PC-9 (cell line): ENCODE results near the gene ZFYVE9. TPM values are rescaled to one million over a fixed set of nuclear protein-coding genes. Genes with fewer than 3 reads are reported as not detected.

ENCODE experiments used
- BruUV-seq: library from RNA; stranded (reverse); fragments of 400-500 nt; replicated peaks from 2 replicates; lab custom pipeline; 2021; lab: Mats Ljungman, UMichigan
- CTCF ChIA-PET: fragments of 300-600 bp; sonication (Branson Sonifier 250); formaldehyde crosslinking; loops from one replicate; lab custom pipeline; 2022; ENCODE audit warnings: antibody characterized with exemption; lab: Charles Lee
- POLR2A ChIA-PET: fragments of 300-600 bp; sonication (Branson Sonifier 250); formaldehyde crosslinking; loops from one replicate; lab custom pipeline; 2022; ENCODE audit warnings: antibody characterized with exemption; ENCODE audit not compliant: unreplicated experiment; lab: Charles Lee
- DNase-seq, 2 experiments: peaks; one replicate each; pipeline versions ENCODE4 v3.0.0 to v3.0.0-alpha.2; 2015 to 2022; ENCODE audit warnings: mixed read lengths in 1 of 2
- H2AFZ ChIP-seq: fragments of 200-600 bp; sonication (generic); 2 replicates; pipeline ENCODE4 v1.8.1; 2017; ENCODE audit warnings: antibody characterized with exemption
- H3F3A ChIP-seq: fragments of 200-600 bp; sonication (generic); 2 replicates; pipeline ENCODE4 v1.8.1; 2017; ENCODE audit warnings: antibody characterized with exemption, mild to moderate bottlenecking, low read depth; ENCODE audit not compliant: insufficient read depth
- H3K27ac ChIP-seq: fragments of 200-600 bp; sonication (generic); 2 replicates; pipeline ENCODE4 v1.6.1; 2016; ENCODE audit warnings: mixed run types
- H3K27me3 ChIP-seq: fragments of 200-600 bp; sonication (generic); 2 replicates; pipeline ENCODE4 v1.6.1; 2016; ENCODE audit warnings: low read depth, mixed run types; ENCODE audit not compliant: insufficient read depth
- H3K36me3 ChIP-seq: fragments of 200-600 bp; sonication (generic); 2 replicates; pipeline ENCODE4 v1.6.1; 2016; ENCODE audit warnings: low read depth, mixed run types
- H3K4me1 ChIP-seq: fragments of 200-600 bp; sonication (generic); replicated peaks from 2 replicates; pipeline ENCODE4 v1.6.1; 2016; ENCODE audit warnings: mixed run types; ENCODE audit not compliant: insufficient read depth
- H3K4me2 ChIP-seq: fragments of 200-600 bp; sonication (generic); 2 replicates; pipeline ENCODE4 v1.6.1; 2017; ENCODE audit warnings: mixed run types
- H3K4me3 ChIP-seq: fragments of 200-600 bp; sonication (generic); 2 replicates; pipeline ENCODE4 v1.6.1; 2016; ENCODE audit warnings: mixed run types
- H3K79me2 ChIP-seq: fragments of 200-600 bp; sonication (generic); 2 replicates; pipeline ENCODE4 v1.6.1; 2017; ENCODE audit warnings: low read depth, mixed run types
- H3K9me2 ChIP-seq: fragments of 200-600 bp; sonication (generic); 2 replicates; pipeline ENCODE4 v1.8.1; 2017; ENCODE audit warnings: mild to moderate bottlenecking; ENCODE audit not compliant: insufficient read depth
- H3K9me3 ChIP-seq: fragments of 200-600 bp; sonication (generic); 2 replicates; pipeline ENCODE4 v1.8.1; 2016; ENCODE audit warnings: low read depth; ENCODE audit not compliant: insufficient read depth
- H4K20me1 ChIP-seq: fragments of 200-600 bp; sonication (generic); 2 replicates; pipeline ENCODE4 v1.8.1; 2017; ENCODE audit not compliant: insufficient read depth
- EZH2 ChIP-seq: fragments of 200-600 bp; sonication (generic); IDR thresholded peaks from 2 replicates; pipeline ENCODE4 v1.8.0; 2017; ENCODE audit warnings: antibody characterized with exemption, low read depth
- intact Hi-C: fragments of 100-400 bp; cut with micrococcal nuclease; formaldehyde crosslinking; loops from one replicate; pipeline ENCODE4 v1.10.0; 2022; ENCODE audit not compliant: unreplicated experiment
- total RNA-seq: library from RNA; stranded (reverse); gene quantifications from 2 replicates; pipeline ENCODE4 v1.2.3, GENCODE V29; 2021
- TF ChIP-seq, protein P1 (sequence below): fragments of 200-600 bp; sonication (generic); conservative IDR thresholded peaks from 2 replicates; pipeline ENCODE4 v1.6.1; 2017; ENCODE audit warnings: mixed run types, antibody characterized with exemption, mild to moderate bottlenecking, moderate library complexity

Gene ZFYVE9
- total RNA-seq, 1 experiment from 2014 or later = 20.7 TPM

DNA sequence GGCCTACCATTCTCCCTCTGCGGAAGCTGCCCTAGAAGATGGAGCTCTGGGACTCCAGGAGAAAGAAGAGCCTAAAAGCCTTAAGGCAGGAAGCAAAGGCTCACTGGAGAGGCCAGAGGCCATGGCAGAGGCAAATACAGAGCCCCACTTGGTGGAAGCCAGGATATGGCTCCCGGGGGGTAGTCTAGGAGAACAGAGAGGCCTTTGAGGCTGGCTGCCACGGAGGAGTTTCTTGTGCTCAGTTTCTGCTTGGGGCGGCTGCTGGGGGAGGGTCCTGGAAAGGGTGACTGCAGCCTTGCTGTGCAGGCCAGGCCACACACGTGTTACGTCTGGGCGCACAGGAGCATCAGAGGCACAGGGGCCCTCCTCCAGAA, 218.7 kb downstream of the ZFYVE9 start:
- Histone ChIP-seq H3K79me2 (peaks cover 14% of the 10 kb centered on the region), H3K27me3 (no peaks in the 10 kb centered on the region), H3K36me3 (peaks cover 8% of the 10 kb centered on the region; the same call in 1 of the 2 replicates), H3K27ac (no peak overlapping the region), H4K20me1 (no peaks in the 10 kb centered on the region), H3F3A (peaks cover 7% of the 10 kb centered on the region; the same call in 1 of the 2 replicates), H3K9me2 (no peaks in the 10 kb centered on the region), H2AFZ (no peak overlapping the region), H3K4me2 (no peak overlapping the region), H3K4me3 (no peak overlapping the region), H3K4me1 (peaks cover 8% of the 10 kb centered on the region), H3K9me3 (no peaks in the 10 kb centered on the region)
- TF ChIP-seq, protein P1, sequence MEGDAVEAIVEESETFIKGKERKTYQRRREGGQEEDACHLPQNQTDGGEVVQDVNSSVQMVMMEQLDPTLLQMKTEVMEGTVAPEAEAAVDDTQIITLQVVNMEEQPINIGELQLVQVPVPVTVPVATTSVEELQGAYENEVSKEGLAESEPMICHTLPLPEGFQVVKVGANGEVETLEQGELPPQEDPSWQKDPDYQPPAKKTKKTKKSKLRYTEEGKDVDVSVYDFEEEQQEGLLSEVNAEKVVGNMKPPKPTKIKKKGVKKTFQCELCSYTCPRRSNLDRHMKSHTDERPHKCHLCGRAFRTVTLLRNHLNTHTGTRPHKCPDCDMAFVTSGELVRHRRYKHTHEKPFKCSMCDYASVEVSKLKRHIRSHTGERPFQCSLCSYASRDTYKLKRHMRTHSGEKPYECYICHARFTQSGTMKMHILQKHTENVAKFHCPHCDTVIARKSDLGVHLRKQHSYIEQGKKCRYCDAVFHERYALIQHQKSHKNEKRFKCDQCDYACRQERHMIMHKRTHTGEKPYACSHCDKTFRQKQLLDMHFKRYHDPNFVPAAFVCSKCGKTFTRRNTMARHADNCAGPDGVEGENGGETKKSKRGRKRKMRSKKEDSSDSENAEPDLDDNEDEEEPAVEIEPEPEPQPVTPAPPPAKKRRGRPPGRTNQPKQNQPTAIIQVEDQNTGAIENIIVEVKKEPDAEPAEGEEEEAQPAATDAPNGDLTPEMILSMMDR = no peak
- no peak for TF ChIP-seq EZH2
- no TSS peak for BruUV-seq
- ChIA-PET CTCF (no interaction called here), POLR2A (no interaction called here)
- intact Hi-C loops = no loop called here
- no peak for DNase-seq

DNA sequence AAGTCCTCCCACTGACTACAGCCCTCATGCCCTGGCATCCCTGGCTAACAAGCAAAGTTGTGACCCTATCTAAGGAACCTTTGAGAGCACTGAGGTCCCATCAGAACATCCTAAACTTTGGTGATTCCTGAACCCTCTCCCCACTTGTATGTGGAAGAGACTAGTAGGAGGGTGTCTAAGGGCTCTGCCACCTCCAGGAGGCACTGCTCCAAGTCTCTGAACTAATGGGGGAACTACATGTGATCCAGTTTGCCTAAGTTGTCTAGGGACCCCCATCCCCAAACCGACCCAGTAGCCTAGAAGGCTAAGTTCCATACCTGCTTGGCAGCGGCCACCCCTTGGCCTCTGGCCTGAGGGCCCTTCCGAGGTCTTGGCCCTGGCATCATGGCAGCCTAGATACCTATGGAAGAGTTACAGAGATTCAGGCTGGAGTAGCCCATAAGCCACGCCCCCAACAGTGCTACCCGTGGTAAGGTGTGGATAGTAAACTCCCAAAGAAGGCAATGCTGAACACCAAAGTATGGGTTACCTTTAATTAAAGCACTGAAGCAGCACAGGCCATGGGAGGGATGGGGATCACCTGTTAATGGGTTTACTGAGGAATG, 222.4 kb downstream of the ZFYVE9 start:
- peak overlapping the region; percentile 86; the same call in 1 of the 2 replicates for H3K27ac ChIP-seq
- H3K36me3 ChIP-seq = peaks cover 8% of the 10 kb centered on the region; the same call in 1 of the 2 replicates
- H3F3A ChIP-seq = peaks cover 18% of the 10 kb centered on the region; the same call in 1 of the 2 replicates
- H3K4me2 ChIP-seq = peak overlapping the region; percentile 89
- no peaks in the 10 kb centered on the region for H3K9me2 ChIP-seq
- H3K9me3 ChIP-seq = no peaks in the 10 kb centered on the region
- ChIA-PET CTCF (no interaction called here), POLR2A (interaction anchor here (0.7 kb wide), 1 partner anchor 14 kb away, joined by 4 read pairs; no protein-coding TSS in a partner anchor)
- no peak for DNase-seq
- no peaks in the 10 kb centered on the region for H3K27me3 ChIP-seq
- no peaks in the 10 kb centered on the region for H4K20me1 ChIP-seq
- H3K4me3 ChIP-seq = peak overlapping the region; percentile 92; the same call in 1 of the 2 replicates
- H2AFZ ChIP-seq = no peak overlapping the region
- peaks cover 20% of the 10 kb centered on the region for H3K79me2 ChIP-seq
- H3K4me1 ChIP-seq = peaks cover 15% of the 10 kb centered on the region
- no TSS peak for BruUV-seq
- TF ChIP-seq, protein P1 = no peak
- no peak for TF ChIP-seq EZH2
- intact Hi-C loops = no loop called here

DNA sequence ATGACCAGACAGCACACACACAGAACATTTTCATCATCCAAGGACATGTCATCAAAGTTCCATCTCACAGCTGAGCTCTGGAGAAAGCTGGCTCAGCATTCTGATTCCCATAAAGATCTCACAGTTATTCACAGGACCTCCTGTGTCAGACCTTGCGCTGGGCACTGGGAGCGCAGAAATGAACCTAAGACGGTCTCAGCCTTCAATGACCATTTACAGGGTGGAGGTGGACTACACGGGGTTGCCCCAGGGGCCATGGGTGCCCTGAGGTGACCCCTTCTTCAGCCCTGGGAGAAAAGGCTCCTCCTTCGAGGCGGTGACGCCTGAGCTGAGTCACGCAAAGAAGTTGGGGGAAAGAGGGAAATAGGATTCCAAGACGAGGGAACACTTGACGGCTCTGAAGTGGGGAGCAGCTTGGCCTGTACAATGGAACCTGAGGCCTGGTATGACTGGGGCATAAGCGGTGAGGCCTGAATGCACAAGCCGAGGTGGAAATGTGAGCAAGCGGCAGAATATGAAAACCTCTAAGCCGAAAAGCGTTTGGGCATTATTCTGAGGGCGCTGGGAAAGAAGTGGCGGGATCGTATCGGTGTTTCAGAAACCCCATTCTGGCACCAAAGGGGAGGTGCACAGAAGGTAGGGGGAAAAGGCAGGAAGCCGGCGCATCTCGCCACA, 223.3 kb downstream of the ZFYVE9 start:
- peak; percentile 78 to 81 for DNase-seq
- Histone ChIP-seq H3K27me3 (no peaks in the 10 kb centered on the region), H3K9me3 (no peaks in the 10 kb centered on the region), H3K9me2 (no peaks in the 10 kb centered on the region), H3K4me1 (peaks cover 15% of the 10 kb centered on the region), H3K36me3 (peaks cover under 1% of the 10 kb centered on the region; the same call in 1 of the 2 replicates), H3F3A (peaks cover 20% of the 10 kb centered on the region; the same call in 1 of the 2 replicates), H2AFZ (peak overlapping the region; percentile 99), H3K27ac (peak overlapping the region; percentile 86), H3K4me3 (peak overlapping the region; percentile 92), H4K20me1 (no peaks in the 10 kb centered on the region), H3K79me2 (peaks cover 20% of the 10 kb centered on the region), H3K4me2 (peak overlapping the region; percentile 89)
- TF ChIP-seq EZH2 = no peak
- TF ChIP-seq, protein P1 = no peak
- TSS peak; percentile 52 for BruUV-seq
- intact Hi-C loops = loop anchor here (5.0 kb wide), 1 partner anchor 308 kb away; the partner anchor contains the start of genes BTF3L4 and TXNDC12
- ChIA-PET CTCF (no interaction called here), POLR2A (interaction anchor here (0.5 to 0.7 kb wide), 4 partner anchors 13 to 847 kb away, joined by 3 to 11 read pairs (median 4); no protein-coding TSS in a partner anchor)
